Hepatic stellate cell (primary cell): Measurements from ENCODE around the gene WBP11.
A peak's percentile ranks its signal among the peaks of the same experiment; 100 is the strongest.

ENCODE experiments used
- DNase-seq: peaks from one replicate; pipeline ENCODE4 v3.0.0; 2011; ENCODE audit warnings: low spot score

Gene WBP11

DNA sequence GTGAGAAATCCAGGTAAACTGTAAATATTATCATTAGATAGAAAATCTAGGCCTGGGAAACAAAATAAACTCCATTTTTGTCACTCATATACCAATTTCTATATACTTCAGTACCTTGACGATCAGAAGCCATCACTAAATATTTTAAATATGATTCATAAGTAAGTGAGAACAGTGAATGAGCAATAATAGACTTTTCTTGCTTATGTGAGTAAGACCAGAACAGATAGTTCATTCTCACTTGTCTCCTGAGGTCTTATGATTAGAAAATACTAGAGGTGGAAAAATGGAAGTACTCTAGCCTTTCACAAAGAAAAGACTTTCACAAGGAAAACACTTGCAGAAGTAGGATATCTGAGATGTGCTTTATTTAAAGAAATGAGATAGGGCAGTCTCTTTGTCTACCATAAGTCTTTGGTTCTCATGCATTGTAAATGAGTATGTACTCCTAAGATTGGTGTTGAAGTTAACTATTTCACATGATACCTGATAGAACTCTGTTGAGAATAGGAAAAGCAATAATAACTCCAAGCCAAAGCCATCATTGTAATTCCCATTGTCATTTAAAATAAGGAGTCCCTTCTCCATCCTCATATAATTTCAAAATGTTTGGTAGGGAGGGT, 20.8 kb upstream of the WBP11 start:
- DNase-seq = no peak

DNA sequence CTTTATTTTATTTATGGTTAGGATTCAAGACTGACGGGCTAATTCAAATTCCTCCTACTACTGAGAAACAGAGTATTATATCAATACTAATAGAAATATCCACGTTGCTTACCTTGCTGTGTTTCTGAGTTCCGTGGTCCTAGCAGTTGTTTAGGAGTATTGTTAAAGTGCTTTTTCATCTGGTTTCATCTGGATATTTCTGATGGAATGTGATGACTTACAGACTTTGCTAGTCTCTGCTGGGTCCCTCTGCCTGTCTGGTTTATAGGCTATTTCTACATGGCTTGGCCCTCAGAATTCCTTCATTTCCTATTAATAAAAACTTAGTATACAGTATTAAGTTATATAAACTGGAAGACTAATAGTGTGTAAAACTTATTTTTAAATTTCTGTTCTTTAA, 10.7 kb upstream of the WBP11 start, which contains the start of gene SMCO3:
Gene SMCO3, minus strand, starts transcription at position 169 of the 400 bp plus-strand sequence. CDS start 7,502 bp downstream, outside the sequence.
- DNase-seq = no peak

DNA sequence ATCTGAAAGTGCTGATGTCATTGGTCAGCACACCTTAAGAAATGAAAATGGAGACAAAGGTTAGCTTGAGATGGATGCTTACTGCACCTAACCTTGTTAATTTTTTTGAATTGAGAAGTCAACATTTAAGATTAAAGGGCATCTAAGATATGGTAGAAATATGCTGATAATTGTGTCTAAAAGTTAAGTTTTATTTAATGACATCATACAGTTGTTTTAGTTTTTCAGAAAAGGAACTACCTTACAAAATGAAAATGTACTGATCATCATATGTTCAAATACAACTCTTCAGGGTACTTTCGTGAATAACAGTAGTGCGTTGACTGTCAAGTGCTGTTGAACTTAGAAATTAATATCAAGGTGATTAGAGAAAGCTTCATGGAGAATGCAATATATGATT, 8.2 kb upstream of the WBP11 start:
- no peak for DNase-seq

DNA sequence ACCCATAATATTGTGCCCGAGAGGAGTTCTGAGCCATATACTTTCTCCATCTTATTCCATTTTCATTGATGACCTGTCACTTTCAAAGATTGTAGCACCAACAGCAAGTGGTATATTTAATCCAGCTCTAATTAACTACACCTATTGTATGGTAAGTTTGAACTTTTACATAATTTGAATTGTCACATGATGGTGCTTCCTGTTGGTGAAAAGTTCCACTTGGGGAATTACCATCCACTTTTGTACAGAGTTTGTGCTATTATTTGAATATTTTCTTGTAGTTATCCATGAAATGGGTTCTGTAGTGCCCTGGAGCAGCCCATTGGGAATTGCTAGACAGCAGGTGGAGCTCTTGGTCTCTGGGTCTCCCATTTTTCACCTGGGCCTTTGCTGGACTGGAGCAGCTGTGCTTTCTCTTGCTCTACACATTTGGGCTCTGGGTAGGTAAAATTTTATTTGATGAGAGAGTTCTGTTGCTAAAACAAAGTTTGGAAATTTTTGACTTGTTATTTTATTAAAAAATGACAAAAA, 7.7 kb upstream of the WBP11 start:
- DNase-seq = no peak

DNA sequence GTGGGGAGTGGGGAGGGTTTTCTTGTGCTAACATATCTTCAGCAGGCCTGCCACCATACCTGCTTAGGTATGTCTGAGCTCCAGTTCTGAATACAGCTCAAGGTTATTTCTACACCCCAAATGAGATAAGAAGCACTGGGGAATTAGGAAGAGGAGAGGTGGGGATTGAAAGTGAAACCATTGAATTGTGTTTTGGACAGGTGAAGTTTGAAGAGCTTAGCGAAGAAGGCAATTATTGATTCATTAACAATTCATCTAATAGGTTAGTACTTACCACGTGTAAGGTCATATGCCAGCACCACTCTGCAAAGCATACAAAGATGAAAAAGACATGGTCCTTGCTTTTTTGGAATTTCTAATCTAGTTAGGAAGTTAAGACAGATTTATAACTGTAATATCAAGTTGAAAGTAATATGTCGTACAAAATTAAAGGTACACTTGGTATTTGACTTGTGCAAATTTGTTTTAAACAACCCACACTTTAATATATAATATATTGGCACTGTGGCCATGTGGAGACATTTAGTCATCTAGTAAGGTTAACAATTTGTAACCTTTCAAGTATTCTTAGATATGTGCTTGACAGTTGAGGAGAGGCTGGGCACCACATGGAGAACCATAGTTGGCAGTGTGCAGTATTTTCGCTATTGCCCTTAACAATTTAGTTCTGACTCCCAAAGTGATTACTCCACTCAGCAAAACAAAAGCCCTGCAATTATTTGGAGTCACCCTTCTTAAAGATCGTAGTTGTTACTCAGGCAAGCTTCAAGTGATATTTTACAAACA, 7.1 kb upstream of the WBP11 start:
- DNase-seq = no peak

DNA sequence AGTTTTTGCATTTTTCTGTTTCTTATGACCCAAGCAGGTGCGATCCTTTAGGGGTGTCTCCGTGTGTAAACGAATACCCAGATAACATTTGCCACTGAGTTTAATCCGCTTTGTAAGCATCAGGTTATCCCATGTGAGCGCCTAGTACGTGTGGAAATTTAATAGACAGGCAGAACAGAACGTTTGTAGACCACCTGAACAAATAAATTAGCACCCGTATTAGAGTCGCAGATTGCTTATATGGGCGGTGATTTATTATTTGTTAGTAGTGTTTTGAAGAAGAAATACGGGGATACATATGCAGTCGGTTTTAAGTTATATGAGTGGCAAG, 517 bp upstream of the WBP11 start:
- DNase-seq = no peak

DNA sequence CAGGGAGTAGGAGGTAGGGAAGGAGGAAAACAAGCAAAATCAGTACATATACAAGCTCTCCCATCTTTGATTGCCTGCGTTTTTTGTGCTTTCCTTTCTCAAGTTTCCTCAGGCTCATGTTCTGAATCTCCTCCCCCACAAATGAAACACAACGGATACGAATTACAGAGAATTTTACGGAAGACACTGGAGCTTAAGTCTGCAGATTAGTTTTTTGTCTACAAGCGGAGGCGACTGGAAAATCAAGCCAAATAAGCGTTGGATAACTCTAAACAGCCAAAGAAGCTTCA, 612 bp downstream of the WBP11 start:
- no peak for DNase-seq

DNA sequence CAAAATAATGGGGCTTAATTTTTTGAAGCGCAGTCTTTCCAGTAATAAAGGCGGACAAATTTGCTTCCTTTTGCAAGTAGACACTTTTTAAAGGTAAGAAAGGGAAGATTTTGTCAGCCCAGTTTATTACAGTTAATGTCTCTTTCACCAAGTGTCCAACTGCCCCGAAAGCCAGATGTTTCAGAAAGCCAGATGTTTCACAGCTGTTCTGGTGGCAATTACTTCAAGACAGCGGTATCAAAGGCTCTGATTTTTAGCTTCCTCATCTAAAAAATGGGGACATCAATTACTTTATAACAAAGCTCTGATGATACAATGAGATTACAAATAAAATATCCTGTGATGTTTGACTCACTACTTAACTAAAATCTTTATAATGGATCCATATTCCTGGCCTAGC, 1.0 kb downstream of the WBP11 start:
- DNase-seq = no peak

DNA sequence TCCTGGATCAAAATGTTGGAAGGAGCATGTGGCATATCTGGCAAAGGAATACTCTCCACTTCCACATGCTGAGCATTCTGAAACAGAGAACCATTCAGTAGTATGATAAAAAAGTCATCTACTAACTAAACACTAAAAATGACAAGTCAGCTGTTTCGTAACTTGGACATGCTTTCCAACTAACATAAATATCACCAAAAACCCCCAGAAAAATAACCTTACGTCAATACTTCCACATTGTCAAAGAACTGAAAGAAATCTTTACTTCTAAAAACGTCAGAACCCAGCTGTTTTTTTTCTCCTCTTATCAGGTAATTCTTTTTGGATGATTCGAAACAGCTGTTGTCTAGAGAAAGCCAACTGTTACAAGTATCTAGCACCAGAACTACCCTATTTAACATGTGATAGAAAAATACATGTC, 8.2 kb downstream of the WBP11 start:
- no peak for DNase-seq

DNA sequence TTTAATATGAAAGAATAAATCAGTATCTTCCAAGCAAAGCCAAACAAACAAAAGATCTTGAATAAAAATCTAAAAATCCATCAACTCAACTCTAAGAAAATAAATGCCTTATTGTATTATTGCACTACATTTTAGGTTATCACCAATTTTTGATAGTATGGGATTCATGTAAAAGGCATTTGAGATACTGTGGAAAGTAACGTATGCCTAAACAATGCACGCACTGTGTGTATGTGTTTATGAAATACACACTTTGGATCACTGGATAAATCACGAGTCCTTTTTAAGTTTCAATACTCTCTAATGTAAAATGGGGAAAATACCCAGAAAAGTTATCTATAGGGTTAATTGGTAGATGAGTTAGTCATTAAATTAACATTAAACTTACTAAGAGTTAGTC, 17.7 kb downstream of the WBP11 start:
- DNase-seq = no peak

DNA sequence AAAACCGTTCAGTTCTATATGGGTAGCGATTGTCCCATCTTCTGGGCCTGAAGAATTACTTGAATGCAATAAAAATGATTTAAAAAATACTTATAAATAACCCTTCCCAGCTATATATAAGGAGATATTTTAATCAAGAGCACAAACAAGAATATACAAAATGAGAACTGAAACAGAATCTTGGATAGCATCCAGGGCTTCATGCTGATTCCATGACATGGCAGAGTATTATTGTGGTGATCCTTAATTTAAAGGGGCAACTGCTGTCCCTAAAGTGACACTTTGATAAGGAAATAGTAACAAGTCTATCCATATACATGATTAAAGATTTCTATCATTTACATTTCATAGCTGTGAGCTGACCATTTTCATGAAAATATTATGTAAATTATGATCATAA, 18.8 kb downstream of the WBP11 start:
- DNase-seq = no peak

DNA sequence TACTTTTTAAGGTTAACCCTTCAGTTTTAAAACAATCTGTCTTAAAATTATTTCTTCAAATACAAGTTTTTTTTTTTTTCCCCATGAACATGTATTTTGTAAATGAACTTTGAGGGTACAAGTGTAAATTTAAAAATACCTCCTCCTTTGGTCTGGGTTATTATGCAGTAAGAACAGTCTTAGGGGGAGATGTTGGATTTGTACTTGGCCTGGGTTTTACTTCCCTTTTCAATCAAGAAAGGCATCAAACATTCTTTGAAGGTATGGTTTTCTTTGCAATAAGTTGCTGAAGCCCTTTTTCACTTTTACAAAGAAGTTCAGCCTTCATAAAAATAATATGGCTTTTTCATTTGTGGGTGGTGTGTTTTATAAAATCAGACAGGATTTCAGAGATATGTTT, 20.5 kb downstream of the WBP11 start:
- DNase-seq = no peak

DNA sequence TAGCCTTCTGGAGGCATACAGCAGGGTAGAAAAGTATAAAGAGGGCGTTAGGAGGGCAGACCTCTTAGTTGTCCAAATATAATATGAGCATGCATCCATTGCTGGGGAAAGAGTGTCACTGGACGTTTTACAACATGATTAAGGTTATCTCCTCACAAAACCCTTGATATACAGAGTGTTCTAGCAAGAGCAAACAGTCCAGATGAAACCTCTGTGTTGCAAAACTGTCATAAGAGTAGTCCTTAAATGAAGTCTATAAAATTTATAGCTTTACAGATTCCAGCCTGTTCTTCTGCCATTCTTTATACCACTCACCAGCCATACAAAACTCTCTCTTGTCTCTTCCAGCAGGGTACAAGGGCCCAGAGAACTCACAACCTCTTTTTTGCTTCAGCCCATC, 21.7 kb downstream of the WBP11 start:
- no peak for DNase-seq

DNA sequence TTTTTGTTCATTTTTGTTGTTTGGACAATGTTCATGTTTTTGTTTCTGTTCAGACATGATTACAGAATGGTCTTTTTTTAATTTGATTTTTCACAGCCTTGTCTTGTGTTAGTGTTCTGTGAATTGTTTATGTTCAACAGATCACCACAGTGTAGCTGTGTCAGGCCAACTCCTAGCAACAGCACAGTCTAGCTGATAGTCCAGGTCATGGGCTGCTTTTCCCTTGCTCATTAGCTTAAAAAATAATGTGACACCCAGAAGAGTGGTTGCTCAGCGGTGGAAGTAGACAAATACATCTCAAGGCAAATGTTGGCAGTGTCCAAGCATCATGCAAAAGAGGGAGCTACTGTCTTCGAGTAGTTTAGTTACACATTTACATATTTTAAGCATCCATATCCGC, 22.4 kb downstream of the WBP11 start:
- no peak for DNase-seq

DNA sequence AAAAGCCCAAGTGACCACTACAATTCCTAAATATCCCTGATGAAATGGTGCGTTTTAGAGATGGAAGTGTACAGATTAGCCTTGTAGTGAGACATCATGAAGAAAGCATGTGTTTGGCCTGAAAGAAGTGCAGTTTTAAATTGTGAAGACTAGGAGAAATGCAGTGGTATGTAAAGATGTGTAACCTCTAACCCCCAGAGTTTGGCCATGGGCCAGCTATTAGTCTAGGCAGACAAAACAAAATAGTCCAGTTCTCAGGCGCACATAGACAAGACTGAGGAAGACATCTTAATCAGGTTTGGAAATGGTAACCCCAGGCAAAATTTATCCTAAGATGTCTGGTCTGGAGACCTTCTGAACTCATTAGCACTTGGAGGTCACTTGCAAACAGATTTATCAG, 23.4 kb downstream of the WBP11 start:
- DNase-seq = no peak

DNA sequence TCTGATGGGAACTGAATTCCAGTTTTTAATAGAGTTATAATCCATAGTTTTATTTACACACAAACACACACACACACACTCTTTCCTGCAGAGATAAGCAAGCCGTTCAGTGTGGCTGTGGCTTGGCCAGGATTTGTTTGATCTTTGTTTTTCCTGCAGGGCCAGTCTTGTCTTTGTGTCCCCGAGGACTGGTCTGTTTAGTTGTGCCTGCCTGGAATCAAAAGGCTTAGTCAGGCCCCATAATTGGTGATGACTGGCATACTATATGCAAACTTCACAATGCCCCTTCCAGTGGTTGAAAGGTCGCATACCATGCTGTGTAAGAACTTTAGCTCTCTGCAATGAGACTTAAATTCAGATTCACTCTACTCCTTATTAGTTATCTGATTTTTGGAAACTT, 26.0 kb downstream of the WBP11 start:
- DNase-seq = no peak

DNA sequence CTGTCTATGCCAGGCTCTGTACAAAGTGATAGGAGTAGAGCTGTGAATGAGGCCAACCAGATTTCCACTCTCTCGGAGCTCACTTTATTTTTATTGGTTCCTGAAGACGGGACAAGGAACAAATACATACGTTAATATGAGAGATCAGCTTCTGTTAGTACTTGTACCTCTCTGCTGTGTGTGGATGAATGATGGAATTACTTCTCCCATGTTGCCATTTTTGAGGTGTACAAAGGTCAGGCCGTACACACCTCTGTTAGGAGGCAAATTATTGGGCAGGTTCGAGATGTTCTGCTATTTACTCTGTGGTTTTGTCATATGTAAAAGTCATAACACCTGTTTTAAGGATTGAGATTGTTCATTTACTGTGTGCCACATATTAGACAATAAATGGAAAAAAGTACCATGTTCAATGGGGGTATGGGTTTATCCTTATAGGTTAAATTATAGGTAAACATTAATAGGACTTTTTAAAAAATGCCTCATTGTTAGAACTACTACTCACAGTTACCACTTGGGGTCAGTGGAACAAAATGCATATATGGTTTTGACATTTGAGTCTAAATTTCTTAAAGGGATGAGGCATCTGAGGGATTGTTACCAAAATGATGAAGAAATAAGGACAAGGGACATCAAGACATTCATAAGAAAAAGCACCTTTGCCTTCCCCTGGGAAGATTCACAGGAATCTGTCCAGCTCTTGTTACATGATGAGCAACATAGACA, 26.9 kb downstream of the WBP11 start:
- DNase-seq = peak; percentile 29

DNA sequence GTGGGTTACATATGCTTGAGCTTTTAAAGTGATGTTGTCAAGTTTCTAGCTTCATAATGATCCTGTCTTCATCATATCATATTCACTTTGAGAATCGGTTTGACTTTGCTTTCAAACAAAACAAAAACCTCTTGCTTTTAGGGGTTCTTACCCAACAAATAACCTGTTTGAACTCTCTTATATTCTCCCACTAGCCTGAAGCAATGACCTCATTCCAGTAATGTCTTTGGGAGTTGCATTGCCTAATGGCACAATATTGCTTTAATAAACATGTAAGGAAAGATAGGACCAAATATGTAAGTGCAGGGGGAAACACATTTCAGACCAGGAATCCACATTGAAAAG, 27.7 kb downstream of the WBP11 start:
- peak; percentile 47 for DNase-seq

DNA sequence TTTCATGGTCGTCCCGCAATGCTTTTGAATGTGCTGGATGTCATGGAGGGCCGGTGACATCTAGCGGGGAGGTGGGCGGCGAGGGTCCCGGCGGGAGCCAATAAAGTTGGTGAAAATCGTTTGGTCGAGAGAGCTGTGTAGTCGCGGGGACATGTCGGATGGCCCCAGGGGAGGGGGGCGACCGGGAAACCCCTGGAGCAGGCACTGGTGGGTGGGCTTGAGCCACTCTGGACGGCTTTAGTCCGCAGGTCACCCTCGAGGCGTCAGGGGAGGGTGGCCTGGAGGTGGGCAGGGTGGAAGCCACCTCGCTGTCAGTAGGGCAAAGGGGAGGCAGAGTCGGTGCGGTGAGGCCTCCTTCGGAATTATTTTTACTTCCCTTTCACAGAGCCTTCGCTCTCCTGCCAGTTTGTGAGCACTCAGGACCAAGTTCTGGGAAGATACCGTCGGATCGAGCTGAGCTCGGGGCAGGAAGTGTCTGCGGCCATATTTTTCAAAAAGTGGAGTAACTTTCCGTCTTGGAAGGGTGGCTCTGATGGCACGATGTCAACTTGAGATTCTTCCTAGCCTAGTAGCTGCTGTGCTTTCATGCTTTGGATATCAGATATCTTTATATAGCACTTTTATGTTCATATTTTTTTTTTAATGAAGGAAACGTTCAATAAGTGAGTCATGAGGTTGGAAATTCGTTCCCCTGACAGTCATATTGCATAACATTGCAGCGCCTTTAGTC, 28.2 kb downstream of the WBP11 start:
- peak; percentile 42 for DNase-seq

DNA sequence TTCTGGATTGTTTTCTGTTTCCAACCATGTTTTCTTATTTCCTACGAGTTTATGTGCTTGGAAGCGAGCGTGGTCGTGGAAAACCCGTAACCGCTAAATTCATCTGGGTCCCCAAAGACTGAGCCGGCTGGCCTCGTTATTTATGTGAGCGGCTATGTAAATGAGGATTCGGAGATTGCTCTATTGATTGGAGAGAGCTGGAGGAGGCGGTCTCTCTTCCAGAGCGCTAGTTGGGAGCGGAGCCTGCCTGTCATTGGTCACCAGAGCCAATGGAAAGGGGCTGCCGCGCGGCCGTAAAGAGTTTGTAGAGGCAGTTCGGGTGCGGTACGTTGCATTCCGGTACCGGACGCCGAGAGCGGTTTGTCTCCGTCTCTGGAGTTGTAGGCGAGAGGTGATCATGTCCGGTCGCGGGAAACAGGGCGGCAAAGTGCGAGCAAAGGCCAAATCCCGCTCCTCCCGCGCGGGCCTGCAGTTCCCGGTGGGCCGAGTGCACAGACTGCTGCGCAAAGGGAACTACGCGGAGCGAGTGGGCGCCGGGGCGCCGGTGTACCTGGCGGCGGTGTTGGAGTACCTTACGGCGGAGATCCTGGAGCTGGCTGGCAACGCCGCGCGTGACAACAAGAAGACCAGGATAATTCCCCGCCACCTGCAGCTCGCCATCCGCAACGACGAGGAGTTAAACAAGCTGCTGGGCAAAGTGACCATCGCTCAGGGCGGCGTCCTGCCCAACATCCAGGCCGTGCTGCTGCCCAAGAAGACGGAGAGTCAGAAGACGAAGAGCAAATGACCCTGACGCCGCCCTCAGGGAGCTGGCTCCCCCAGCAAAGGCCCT, 29.0 kb downstream of the WBP11 start:
- peak; percentile 97 for DNase-seq

DNA sequence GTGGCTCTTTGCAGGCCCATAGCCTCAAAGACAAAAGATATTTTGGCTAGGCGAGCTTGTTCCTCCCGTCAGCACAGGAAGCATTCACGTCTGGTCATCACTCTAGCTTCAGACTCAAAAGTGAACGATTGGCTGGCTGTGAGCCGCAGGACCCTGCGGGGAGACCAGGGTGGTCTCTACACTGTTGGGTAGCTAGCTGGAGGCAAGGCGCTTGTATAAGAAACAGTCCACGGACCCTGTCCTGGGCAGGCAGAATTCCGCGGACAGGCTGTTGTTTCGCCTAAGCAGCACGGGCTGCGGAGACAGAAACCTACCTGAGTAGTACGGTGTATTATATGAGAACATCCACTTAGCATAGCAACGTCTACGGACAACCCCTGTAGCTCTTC, 29.6 kb downstream of the WBP11 start:
- no peak for DNase-seq

DNA sequence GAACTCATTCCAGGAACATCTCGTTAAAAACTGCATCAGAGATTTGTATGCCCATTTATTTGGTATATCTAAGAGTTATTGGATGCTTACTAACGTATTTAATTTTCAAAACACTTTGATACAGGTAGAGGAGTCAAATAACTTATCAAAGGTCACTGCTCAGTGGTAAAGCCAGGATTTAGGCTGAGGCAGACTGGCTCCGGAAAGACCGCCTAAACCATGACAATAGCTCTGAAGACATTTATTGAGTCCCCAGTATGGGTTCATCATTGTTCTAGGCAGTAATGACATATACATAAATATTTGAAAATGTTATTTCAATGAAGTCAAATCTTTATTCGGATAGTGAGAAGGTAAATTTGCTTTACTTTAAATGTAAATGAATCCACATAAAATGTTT, 30.3 kb downstream of the WBP11 start:
- DNase-seq = no peak
